NCI-H128 (cell line): ENCODE measurements around the gene SENP8.

Source experiments
- DNase-seq: peaks from one replicate; lab custom pipeline; 2025; ENCODE audit not compliant: unreplicated experiment; lab: John Stamatoyannopoulos, UW

The SENP8 gene

DNA sequence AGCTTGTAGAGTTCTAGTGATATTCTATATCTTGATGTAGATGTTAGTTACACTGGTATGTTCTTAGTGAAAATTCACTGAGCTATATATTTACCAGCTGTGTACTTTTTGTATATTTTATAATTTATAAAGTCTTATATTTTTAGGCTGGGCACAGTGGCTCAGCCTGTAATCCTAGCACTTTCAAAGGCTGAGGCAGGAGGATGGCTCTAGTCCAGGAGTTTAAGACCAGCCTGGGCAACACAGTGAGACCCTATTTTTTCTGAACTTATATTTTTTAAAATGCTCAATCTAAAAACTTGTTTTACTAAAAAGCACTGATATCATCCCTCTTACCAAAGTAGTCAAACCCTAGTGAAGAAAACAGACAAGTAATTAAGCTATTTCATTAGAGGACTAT, 5.4 kb upstream of the SENP8 start:
- DNase-seq = no peak

DNA sequence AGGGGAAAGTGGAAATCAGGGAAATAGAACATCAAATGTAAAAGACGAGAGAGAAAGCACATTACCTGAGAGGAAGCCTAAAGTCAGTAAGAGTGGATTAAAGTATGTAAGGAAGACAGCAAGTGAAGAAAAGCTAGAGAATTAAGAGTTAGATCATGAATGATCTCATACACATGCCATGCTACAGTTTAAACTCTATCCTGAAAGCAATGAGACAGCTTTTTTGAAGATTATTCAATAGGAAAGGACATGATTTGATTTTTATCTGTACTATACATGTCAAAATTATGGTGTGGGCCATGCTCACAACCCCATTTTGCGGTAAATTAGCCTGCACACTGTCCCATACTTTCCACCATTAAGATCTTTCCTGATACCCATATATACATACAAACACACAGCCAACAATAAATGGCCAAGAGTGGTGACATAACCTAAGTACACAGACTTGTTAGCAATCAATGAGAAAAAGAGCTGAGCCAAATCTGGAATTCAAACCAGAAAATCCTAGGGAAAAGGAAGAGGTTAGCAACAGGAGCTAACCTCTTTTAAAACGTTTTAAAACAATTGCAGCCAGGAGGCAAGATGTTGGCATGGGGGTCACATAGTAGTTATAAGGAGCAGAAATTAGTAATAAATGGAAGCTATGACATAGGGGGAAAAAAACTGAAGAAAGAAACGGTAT, 4.7 kb upstream of the SENP8 start:
- DNase-seq = no peak

DNA sequence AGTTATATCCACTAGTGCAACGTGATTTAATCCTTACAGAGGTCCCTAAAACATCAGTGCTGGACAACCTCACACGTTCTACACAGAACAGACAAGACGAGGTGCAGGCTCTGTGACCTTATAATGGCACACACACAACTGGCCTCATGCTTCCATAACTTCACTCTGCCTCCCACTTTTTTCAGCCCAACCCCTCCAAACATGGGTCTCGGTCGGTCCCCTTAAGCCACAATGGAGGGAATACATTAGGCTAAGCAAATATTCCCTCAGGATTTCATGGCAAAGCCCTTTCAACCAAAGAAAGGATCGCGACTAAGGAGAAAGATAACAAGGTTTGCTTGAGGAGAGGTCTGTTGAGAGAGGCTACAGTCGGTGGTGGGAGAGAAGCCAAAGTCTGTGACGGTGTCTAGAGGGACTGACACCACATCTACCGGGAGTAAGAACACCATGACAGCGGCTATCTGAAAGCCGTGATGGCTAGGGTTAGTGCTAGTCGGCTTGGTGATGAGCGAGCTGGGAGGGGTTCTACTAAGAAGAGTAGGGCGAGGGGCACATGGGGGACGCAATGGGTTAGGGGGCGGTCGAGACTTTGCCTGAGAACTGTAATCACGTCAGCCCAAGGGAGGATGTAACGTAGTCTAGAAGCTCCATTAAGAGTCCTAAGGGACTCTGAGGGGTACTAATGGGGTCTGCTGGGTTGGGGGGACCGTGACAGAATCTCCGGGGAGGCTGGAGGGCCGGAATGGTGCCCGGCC, 1.3 kb upstream of the SENP8 start:
- DNase-seq = no peak

DNA sequence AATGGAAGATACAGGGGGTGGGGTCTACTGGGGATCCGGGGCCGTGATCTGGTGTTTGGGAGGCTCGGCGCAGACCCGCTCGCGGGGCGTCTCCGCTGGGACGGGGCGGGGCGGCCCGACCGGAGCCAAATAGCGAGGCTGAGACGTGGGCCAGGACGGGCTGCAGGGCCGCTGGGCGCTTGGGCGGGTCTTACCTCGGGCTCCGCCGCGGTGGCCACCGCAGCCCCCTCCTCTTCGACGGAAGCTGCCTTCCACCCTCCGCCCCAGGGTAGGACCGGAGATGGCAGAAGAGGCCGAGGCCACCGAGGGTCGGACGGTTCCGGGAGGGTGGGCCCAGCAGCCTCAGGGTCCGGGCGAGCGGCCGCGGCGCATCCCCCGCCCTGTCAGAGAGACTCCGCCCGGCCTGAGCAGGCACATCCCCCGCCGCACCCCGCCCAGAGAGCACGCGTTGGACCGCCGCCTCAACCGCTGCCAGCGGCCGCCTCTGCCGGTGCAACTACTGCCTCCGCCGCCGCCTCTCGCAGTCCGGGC, 652 bp upstream of the SENP8 start:
- no peak for DNase-seq

DNA sequence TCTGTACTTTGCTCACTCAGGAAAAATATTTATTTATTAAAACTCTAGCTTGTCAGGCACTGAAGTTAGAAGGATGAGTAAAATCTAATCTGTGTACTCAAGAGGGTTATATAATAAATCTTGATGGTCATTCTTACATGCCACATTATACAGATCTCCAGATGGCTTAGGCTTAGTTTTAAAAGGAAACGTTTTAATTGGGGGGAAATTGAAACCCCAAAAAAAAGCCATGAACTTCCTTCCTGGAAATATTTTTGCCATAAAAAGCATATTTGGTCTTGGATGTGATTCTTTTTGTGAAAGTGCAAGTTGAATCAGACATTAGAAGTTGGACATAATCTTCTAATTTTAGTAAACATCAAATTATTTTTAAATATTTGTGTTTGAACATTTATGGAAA, 6.0 kb downstream of the SENP8 start:
- no peak for DNase-seq

DNA sequence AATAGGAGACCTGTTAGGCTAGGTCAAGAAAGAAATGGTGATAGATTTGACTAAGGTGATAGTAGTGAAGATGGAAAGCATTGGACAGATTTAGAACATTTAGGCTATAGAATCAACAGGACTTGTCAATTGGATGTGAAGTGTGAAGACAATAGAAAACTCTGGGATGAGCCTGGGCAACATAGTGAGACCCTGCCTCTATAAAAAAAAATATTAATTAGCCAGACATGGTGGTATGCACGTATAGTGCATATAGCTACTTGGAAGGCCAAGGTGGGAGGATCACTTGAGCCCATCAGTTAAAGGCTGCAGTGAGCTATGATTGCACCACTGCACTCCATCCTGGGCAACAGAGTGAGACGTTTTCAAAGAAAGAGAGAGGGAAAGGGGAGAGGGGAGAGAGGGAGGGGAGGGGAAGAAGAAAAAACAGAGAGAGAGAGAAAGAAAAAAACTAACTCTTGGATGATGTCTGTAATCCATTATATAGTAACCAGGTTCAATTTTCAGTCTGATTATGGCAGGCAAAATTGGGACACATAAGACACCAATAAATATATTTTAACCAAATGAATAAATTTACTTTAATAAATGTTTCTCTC, 9.6 kb downstream of the SENP8 start:
- DNase-seq = no peak

DNA sequence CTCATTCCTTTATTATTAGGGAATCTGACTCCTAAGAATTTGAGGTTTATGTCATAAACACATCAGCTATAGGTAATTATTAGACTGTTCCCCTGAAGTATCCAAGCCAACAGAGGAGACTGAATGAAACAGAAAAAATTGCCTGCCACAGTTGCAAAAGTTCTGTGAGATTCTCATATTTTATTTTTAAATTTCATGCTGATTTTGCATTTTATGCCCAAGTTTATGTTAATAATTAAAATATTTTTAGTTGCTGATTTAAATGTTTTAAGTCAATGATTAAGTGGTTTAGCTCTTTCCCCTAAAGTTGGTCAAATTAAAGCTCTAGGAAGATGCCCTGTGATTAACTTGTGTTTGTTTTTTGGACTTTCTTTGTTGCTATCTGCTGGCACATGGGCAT, 10.2 kb downstream of the SENP8 start:
- no peak for DNase-seq

DNA sequence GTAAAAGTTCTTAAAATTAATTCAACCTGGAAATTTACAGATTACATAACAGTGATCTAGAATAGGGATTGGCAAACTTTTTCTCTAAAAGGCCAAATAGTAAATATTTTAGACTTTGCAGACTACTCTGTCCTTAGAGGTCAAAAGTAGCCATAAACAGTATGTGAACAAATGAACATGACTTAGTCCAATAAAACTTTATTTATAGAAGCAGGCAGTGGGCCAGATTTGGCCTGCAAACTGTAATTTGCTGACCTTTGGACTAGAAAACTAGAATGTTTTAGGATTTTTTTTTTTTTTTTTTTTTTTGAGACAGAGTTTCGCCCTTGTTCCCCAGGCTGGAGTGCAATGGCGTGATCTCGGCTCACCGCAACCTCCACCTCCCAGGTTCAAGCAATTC, 12.1 kb downstream of the SENP8 start:
- DNase-seq = no peak

DNA sequence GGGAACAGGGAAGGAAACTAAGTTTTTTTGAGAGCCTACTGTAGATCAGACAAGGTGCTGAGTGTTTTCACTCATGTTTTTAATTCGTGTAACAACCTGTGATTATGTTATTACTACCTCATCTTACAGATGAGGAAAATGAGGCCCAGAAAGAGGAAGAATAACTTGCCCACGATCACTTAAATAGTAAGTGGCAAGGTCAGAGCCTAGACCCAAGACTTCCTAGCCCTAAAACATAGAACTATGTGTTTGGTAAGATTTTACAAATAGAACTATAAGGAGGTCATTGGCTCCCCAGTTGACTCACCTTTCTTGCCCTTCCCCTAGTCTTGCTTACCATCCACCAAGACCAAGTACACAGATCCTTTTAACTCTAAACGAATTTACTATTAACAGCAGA, 13.7 kb downstream of the SENP8 start:
- no peak for DNase-seq

DNA sequence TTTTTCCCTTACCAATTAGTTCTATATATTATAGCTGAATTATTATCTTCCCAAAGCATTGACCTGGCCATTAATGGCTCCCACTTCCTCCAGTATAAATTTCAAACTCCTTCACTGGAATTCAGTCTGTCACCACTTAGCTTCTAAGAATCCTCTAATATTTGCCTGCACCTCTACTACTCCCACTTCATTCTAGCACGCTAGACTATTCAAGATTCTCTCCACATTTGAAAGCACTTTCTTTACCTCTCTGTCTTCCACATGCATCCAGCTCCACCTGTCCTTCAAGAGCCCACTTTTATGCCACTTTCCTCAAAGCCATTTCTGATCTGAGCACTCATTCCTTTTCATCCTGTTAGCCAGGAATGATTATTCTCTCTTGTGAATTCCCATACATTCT, 15.0 kb downstream of the SENP8 start:
- DNase-seq = no peak

DNA sequence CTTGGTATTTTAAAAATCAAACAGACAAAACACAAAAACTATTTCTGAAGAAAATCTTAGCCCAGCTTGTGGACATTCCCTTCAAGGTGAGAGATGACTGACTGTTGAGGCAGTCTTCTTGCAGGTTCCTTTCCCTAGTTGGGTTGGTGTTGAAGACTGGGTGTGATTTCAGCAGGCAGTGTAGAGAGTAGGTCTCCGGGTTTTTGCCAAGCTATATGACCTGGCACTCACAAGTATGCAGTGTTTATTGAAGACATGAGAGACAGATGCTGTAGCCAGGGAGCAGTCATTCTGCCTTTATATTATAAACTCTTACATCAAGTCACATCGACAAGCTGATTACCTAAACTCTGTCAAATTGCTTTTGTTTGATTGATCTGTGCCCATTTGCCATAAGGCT, 17.5 kb downstream of the SENP8 start:
- DNase-seq = no peak

DNA sequence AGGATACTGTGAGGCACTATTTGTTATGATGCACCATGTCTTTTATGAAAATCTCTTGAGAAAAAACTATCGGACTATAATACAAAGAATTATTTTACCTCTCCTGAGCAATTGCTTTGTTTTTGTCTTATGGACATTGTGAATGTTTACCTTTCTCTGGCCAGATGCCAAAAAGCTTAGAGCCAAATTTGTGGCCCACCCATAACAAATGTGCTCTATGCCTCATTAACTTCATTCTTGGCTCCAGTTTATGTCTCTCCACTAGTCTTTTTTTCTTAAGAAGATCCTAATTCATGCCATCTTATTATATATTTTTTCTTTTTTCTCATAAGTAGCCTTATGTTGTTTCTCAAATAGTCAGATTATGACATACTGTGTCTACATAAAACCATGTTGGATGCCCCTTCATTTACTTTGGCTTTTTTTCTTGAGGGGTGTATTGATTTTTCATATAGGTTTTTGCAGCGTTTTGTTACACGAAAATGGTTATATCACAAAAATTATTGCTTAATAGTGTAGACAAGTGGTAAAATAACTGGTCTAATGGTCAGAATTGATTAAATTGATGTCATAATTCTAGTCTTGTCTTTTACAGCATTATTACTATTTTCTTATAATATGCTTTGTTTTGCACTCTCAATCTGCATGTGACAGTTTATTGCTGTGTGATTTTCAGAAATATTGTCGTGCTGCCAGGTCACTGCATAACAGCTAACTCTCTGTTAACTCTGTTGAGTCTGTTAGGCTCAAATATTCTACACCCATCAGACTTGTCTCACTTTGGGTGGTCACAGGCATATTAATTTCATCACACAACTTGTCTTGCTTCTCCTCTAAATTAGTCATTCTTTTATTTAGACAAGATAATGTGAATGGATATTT, 18.2 kb downstream of the SENP8 start:
- peak; percentile 61 for DNase-seq

DNA sequence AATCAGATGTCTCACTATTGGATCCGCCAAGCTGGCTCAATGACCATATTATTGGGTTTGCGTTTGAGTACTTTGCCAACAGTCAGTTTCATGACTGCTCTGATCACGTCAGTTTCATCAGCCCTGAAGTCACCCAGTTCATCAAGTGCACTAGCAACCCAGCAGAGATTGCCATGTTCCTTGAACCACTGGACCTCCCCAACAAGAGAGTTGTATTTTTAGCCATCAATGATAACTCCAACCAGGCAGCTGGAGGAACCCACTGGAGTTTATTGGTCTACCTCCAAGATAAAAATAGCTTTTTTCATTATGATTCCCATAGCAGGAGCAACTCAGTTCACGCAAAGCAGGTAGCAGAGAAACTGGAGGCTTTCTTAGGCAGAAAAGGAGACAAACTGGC, 21.5 kb downstream of the SENP8 start:
- no peak for DNase-seq

DNA sequence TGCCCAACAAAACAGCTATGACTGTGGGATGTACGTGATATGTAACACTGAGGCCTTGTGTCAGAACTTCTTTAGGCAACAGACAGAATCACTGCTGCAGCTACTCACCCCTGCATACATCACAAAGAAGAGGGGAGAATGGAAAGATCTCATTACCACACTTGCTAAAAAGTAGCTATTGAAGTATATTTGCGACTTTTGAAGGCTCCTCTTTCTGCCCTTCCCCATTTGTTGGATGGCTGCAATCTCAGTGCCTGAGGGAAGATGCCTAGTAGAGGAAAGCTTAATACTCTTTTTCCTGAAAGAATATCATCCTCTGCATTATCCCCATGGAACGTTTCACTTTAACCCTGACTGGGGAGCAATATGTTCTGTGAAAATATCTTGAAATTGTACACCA, 21.9 kb downstream of the SENP8 start:
- DNase-seq = no peak

DNA sequence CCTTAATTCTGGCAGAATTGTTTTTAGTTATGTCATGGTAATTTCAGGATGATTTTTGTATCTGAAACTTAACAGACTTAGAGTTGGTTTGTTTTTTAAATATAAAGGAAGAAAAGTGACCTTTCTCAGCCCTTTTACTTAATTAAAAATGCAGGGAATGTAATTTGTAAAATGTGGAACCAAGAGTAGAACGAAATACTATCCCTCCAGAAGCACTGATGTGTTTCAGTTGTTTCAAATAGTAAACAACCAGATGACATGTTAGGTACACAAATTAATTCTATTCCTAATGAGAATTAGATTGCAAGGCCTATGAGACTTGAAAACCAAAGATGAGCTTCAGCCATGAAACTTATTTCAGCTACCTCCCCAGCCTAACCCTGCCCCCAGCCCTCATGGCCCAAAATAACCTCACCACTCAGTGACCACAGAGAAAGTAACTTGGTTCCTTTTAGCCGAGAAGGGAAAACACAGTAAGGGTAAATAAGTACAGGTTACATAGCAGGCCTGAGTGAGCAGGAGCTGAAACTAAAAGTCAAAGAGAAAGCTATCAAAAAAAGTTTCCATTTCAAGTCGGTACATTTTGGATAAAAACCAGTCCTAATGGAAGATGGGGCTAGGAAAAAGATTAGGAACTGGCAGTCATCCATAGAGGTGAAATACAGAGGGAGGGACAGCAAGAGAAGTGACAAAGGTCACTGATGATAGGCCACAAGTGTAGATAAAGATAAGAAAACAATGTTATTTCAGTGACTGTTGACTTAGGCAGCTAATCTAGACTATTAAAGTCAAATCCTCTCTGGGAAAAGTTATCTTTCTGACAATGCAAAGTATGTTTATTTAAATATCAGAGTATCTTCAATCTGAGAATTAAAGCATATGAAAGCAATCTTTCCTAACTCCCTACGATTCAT, 23.2 kb downstream of the SENP8 start:
- no peak for DNase-seq

DNA sequence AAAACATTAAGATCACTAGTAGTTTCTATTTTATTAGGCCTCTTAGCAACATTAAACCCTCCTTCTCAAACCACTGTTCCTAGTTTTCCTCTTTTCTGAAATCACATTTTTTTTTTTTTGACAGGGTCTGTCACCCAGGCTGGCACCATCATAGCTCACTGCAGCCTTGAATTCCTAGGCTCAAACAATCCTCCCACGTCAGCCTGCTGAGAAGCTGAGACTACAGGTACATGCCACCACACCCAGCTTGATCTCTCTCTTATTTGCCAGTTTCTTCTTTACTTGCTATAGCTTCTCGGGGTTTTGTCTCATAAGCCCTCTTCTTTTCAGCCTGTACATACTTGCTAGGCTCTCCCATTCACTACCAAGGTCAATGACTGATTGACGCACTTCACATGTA, 28.0 kb downstream of the SENP8 start:
- no peak for DNase-seq

DNA sequence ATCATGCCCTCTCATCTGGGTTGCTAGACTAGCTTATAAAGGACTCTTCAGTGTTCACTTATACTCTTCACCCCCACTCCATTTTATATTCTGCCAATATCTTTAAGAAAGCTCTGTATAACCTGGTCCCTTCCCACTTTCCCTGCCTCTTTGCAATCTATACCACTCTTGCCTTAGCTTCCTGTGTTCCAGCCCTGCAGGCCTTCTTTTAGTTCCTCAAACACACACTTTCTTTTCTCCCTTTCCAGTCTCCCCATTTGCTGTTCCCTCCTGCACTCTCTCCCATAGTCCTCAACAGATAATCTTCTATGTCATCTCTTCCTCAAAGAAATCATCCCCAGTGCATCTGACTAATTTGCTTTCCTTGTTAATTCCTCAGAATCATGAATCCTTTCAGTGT, 28.7 kb downstream of the SENP8 start:
- no peak for DNase-seq

DNA sequence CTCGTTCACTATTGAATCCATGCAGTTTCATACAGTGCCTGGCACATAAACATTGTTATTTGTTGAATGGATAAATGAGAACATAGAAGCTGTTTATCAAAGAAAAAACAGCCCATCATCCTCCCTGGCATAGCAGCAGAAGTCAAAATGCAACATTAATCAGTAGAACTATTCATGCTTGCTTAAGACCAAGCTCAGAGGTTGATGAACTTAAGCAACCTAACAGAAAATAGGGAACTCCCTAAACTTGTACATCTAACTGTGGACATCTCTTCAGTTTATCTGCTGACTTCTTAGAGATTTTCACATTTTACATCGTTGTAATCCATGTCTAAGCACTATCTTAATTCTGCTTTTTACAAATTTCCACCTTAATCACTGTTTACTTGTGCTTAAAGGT, 29.2 kb downstream of the SENP8 start:
- no peak for DNase-seq

DNA sequence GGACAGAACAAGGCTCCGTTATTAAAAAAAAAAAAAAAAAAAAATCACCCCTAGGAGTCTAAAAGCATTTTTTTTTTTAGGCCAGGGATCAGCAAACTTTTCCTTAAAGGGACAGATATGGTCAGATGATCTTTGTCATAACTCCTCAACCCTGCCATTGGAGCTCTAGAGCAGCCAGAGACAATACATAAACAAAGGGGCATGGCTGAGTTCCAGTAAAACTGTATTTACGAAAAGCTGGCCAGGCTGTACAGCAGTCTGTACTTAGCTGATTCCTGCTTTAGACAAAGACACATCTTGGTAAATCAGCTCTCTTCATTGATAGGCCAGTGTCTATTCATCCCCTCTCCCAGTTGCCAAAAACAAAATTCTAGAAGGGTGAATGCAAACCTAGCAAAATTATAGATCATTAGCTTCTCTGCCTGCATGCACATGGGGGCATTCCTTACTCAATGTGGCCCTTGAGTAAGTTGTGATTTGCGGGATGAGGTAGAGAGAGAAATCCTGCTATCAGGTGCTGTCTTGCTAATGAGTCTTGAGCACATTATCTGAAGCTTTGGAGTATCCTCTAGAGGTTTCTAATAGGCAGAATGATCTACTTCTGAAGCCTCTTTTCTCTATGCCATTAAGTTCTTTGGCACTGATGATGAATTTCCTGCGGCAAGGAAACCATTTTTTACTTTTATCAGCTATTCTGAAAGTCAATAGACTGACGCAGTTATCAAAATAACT, 35.2 kb downstream of the SENP8 start:
- DNase-seq = no peak

DNA sequence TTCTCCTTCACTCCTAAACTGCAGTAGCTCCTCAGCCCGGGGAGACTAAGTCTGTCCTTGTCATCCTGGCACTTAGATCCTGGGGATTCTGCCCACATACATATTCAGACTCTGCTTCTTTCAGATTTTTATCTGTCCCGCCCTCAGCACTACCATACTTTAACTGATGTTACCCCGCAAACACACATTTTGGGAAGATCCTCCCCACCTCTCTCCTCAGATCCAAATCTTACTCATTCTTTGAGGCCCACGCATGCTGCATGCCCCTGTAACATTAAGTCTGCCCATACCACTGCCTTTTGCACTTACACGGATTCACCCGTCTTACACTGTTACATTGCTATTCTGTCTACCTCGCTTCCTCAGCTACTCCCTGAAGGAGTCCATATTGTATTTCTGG, 36.1 kb downstream of the SENP8 start:
- no peak for DNase-seq
